GM12878 (cell line): ENCODE data around the gene NFATC3. TPM values are rescaled to one million over a fixed set of nuclear protein-coding genes. Genes with fewer than 3 reads are reported as not detected.
"Not testable (repeated sequence)": the region's sequence is repeated elsewhere in the genome, so short reads cannot be mapped to it uniquely, and the experiment has no call there.

Experiments
- ATAC-seq: fragments of 200-7000 bp; cut with Tn5 transposase; 3 replicates; pipeline ENCODE4 v1.9.1; 2020; ENCODE audit warnings: mild to moderate bottlenecking, moderate library complexity
- BruUV-seq: library from RNA; stranded (reverse); fragments of 400-500 nt; replicated peaks from 2 replicates; lab custom pipeline; 2021; lab: Mats Ljungman, UMichigan
- CTCF ChIA-PET: fragments of 300-600 bp; sonication (Branson Sonifier 250); formaldehyde crosslinking; extraction: SDS; loops from one replicate; lab custom pipeline; 2021; ENCODE audit warnings: inconsistent platforms; lab: Yijun Ruan, JAX
- POLR2A ChIA-PET: fragments of 350-600 bp; formaldehyde crosslinking; extraction: SDS; loops from one replicate; lab custom pipeline; 2021; ENCODE audit warnings: inconsistent platforms; lab: Charles Lee
- RAD21 ChIA-PET: fragments of 300-600 bp; sonication (Branson Sonifier 250); formaldehyde crosslinking; loops from one replicate; lab custom pipeline; 2023; ENCODE audit warnings: antibody characterized with exemption; ENCODE audit not compliant: unreplicated experiment; lab: Charles Lee
- SMC1A ChIA-PET: fragments of 300-600 bp; sonication (Branson Sonifier 250); formaldehyde crosslinking; loops from one replicate; lab custom pipeline; 2023; ENCODE audit not compliant: unreplicated experiment, uncharacterized antibody; lab: Charles Lee
- DNase-seq: peaks from one replicate; pipeline ENCODE4 v3.0.0-alpha.2; 2011; ENCODE audit warnings: low read depth, low spot score
- FAIRE-seq: peaks from 3 replicates; lab custom pipeline; 2011; peaks lifted over from hg19 to GRCh38; lab: Jason Lieb, UNC
- H2AFZ ChIP-seq: 2 replicates; pipeline ENCODE4 v1.6.0; 2011; ENCODE audit warnings: low read depth, low read length, control low read depth; ENCODE audit not compliant: control insufficient read depth
- H3K27ac ChIP-seq: 2 replicates; pipeline ENCODE4 v1.5.1; 2011; ENCODE audit warnings: control low read depth; ENCODE audit not compliant: control insufficient read depth, insufficient read depth
- H3K27me3 ChIP-seq, 2 experiments: replicated peaks in 1 of 2; 2 replicates each; pipeline versions ENCODE4 v1.6.0 to v1.6.1; 2011; ENCODE audit warnings: low read length in 1 of 2; ENCODE audit not compliant: control insufficient read depth in 2 of 2, insufficient read depth in 2 of 2
- H3K36me3 ChIP-seq, 2 experiments: 2 replicates each; pipeline ENCODE4 v1.5.1; 2011; ENCODE audit warnings: low read length in 1 of 2; ENCODE audit not compliant: control insufficient read depth in 2 of 2, insufficient read depth in 2 of 2
- H3K4me1 ChIP-seq: 2 replicates; pipeline ENCODE4 v1.6.1; 2011; ENCODE audit warnings: mild to moderate bottlenecking, low read length, moderate library complexity, mixed read lengths; ENCODE audit not compliant: control insufficient read depth, insufficient read depth
- H3K4me2 ChIP-seq: 2 replicates; pipeline ENCODE4 v1.6.0; 2011; ENCODE audit warnings: control low read depth; ENCODE audit not compliant: control insufficient read depth, insufficient read depth
- H3K4me3 ChIP-seq: fragments of 200-600 bp; sonication (generic); 2 replicates; pipeline ENCODE4 v1.5.1; 2016
- H3K79me2 ChIP-seq: 2 replicates; pipeline ENCODE4 v1.6.0; 2011; ENCODE audit warnings: low read length; ENCODE audit not compliant: control insufficient read depth, insufficient read depth
- H3K9ac ChIP-seq: 2 replicates; pipeline ENCODE4 v1.8.0; 2011; ENCODE audit warnings: low read length, control low read depth, mixed read lengths; ENCODE audit not compliant: control insufficient read depth, insufficient read depth
- H3K9me3 ChIP-seq: replicated peaks from 3 replicates; pipeline ENCODE4 v1.5.1; 2011; ENCODE audit warnings: mild to moderate bottlenecking, low read length; ENCODE audit not compliant: control insufficient read depth, insufficient read depth
- H4K20me1 ChIP-seq: 2 replicates; pipeline ENCODE4 v1.6.0; 2011; ENCODE audit not compliant: control insufficient read depth, insufficient read depth
- MYC ChIP-seq: IDR thresholded peaks from 2 replicates; pipeline ENCODE4 v1.6.1; 2011; ENCODE audit warnings: mild to moderate bottlenecking, low read length, moderate library complexity, inconsistent platforms; ENCODE audit not compliant: insufficient read depth, insufficient replicate concordance, insufficient read length, severe bottlenecking
- POLR2A ChIP-seq: IDR thresholded peaks from 2 replicates; pipeline ENCODE4 v1.6.1; 2011; ENCODE audit warnings: low read depth, mild to moderate bottlenecking, low read length
- RUNX3 ChIP-seq: IDR thresholded peaks from 2 replicates; pipeline ENCODE4 v1.6.1; 2012; ENCODE audit warnings: low read length, inconsistent platforms
- WGBS: methylation state at CpG from one replicate; pipeline ENCODE4 v1.1.6; 2016; ENCODE audit warnings: low lambda C conversion rate; ENCODE audit not compliant: insufficient replicate concordance, insufficient coverage; ENCODE audit errors: missing lambda C conversion rate; 5-methylcytosine and 5-hydroxymethylcytosine counted together
- in situ Hi-C: fragments of 300-500 bp; cut with MboI; formaldehyde crosslinking; loops from 9 replicates; pipeline ENCODE4 v1.14.3; 2018; ENCODE audit warnings: mixed read lengths
- intact Hi-C: fragments of 100-400 bp; cut with micrococcal nuclease; formaldehyde crosslinking; loops from one replicate; pipeline ENCODE4 v1.14.2; 2022; ENCODE audit not compliant: unreplicated experiment
- polyA plus RNA-seq, 11 experiments: library from polyadenylated mRNA; depleted of rRNA in 4 of 11; unstranded in 6 of 11; stranded (reverse) in 5 of 11; fragments of >200 nt; fragmentation: Nextera tagmentation in 4 of 11; fragmentation: Illumina TruSeq in 1 of 11; extraction: Ambion mirVana in 4 of 11; extraction: Trizol in 1 of 11; gene quantifications; 1 replicate in 1 of 11; 2 replicates in 10 of 11; pipeline versions ENCODE4 v1.2.1 to v1.2.3, GENCODE V29; 2011 to 2016; ENCODE audit warnings: inconsistent platforms in 2 of 11, missing spikeins in 2 of 11, low read depth in 1 of 11
- total RNA-seq, 4 experiments: library from RNA; depleted of rRNA in 3 of 4; stranded (reverse); fragments of >200 nt in 3 of 4; fragmentation: Illumina TruSeq in 1 of 4; extraction: Trizol in 1 of 4; gene quantifications; 2 replicates each; pipeline versions ENCODE4 v1.2.1 to v1.2.3, GENCODE V29; 2013 to 2021

Gene NFATC3
- total and polyA plus RNA-seq, 10 of the 15 experiments (the other 5 are each of a cell fraction or from before 2014, with no cell fraction given): 4.2 to 37.6 (median 24.9) TPM

- Histone ChIP-seq H3K36me3 (peaks cover 0 to 1% of the 10 kb centered on the region in 2 experiments; a peak in 2 of 4 replicates), H3K27ac (no peak overlapping the region), H3K9me3 (no peaks in the 10 kb centered on the region), H4K20me1 (no peaks in the 10 kb centered on the region), H3K4me3 (no peak overlapping the region), H3K79me2 (peaks cover 8% of the 10 kb centered on the region), H3K4me2 (peak overlapping the region; percentile 27), H3K4me1 (peaks cover 4% of the 10 kb centered on the region), H2AFZ (no peak overlapping the region), H3K27me3 (no peaks in the 10 kb centered on the region), H3K9ac (no peak overlapping the region)
- ChIA-PET POLR2A (interaction anchor here (0.6 kb wide), 1 partner anchor 13 kb away, joined by 3 read pairs; no protein-coding TSS in a partner anchor), SMC1A (interaction anchor here (0.6 to 3.2 kb wide), 6 partner anchors 10 to 328 kb away, joined by 3 to 19 read pairs (median 4); no protein-coding TSS in a partner anchor), CTCF (interaction anchor here (0.9 to 1.8 kb wide), 2 partner anchors 12 to 13 kb away, joined by 4 to 5 read pairs; no protein-coding TSS in a partner anchor), RAD21 (no interaction called here)
- no peak for TF ChIP-seq MYC
- no peak for TF ChIP-seq POLR2A
- TF ChIP-seq RUNX3: no peak
- WGBS: 52% methylated on average over 2 of the region's 2 CpGs
- no peak for ATAC-seq
- DNase-seq: no peak
- FAIRE-seq: no peak
- intact Hi-C loops: no loop called here
- in situ Hi-C loops: no loop called here
- BruUV-seq: TSS peak; percentile 35
These were observed 46.9 kb downstream of the NFATC3 start for GRCh38 chr16:68131813-68132706.

- SMC1A ChIA-PET: interaction anchor here (0.7 to 3.2 kb wide), 3 partner anchors 14 to 67 kb away, joined by 3 to 19 read pairs (median 4); no protein-coding TSS in a partner anchor
- H3K9ac ChIP-seq, H3K4me3 ChIP-seq, ATAC-seq, H4K20me1 ChIP-seq, in situ Hi-C loops, H2AFZ ChIP-seq, H3K27ac ChIP-seq, RAD21 ChIA-PET, intact Hi-C loops, H3K4me1 ChIP-seq, H3K79me2 ChIP-seq, BruUV-seq, DNase-seq, POLR2A ChIA-PET, FAIRE-seq, H3K36me3 ChIP-seq, H3K27me3 ChIP-seq, H3K9me3 ChIP-seq, H3K4me2 ChIP-seq: not testable (repeated sequence)
- 85% methylated on average over 4 of the region's 4 CpGs for WGBS
- CTCF ChIA-PET: interaction anchor here (0.9 to 1.8 kb wide), 2 partner anchors 13 to 14 kb away, joined by 4 to 5 read pairs; no protein-coding TSS in a partner anchor
These were observed 47.8 kb downstream of the NFATC3 start for GRCh38 chr16:68133000-68133399.
